ENCODE measurements around the gene ADCY5. TPM values are rescaled to one million over a fixed set of nuclear protein-coding genes. Genes with fewer than 3 reads are reported as not detected.

ADCY5 gene
- total RNA-seq, 2 donors from 2014 or later: 12.9 to 69.6 TPM

GRCh38 chr3:123445702-123446101, 3.2 kb downstream of the ADCY5 start:
- 56% methylated on average over 2 of the region's 2 CpGs for WGBS
- no peaks in the 10 kb centered on the region for H3K4me1 ChIP-seq (replicated peaks)
- no peaks in the 10 kb centered on the region for H3K9me3 ChIP-seq
- peak overlapping the region; percentile 72 to 75 for H3K27ac ChIP-seq
- H3K4me3 ChIP-seq: peak overlapping the region in 1 of 2 donors; percentile 31
- no peak for DNase-seq (ENCODE audit: low spot score)
- H3K27me3 ChIP-seq (replicated peaks; ENCODE audit: insufficient read depth): no peaks in the 10 kb centered on the region
- intact Hi-C loops (cut with DNase I): loop anchor here (5.0 kb wide), 3 partner anchors 33 to 113 kb away; no protein-coding TSS in a partner anchor
- TF ChIP-seq POLR2A (IDR thresholded peaks at IDR 0.05): no peak
- no peak for TF ChIP-seq POLR2AphosphoS5 (IDR thresholded peaks at IDR 0.05)
- TF ChIP-seq, protein P1, sequence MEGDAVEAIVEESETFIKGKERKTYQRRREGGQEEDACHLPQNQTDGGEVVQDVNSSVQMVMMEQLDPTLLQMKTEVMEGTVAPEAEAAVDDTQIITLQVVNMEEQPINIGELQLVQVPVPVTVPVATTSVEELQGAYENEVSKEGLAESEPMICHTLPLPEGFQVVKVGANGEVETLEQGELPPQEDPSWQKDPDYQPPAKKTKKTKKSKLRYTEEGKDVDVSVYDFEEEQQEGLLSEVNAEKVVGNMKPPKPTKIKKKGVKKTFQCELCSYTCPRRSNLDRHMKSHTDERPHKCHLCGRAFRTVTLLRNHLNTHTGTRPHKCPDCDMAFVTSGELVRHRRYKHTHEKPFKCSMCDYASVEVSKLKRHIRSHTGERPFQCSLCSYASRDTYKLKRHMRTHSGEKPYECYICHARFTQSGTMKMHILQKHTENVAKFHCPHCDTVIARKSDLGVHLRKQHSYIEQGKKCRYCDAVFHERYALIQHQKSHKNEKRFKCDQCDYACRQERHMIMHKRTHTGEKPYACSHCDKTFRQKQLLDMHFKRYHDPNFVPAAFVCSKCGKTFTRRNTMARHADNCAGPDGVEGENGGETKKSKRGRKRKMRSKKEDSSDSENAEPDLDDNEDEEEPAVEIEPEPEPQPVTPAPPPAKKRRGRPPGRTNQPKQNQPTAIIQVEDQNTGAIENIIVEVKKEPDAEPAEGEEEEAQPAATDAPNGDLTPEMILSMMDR (IDR thresholded peaks at IDR 0.05): no peak
- H3K36me3 ChIP-seq: no peaks in the 10 kb centered on the region

DNA sequence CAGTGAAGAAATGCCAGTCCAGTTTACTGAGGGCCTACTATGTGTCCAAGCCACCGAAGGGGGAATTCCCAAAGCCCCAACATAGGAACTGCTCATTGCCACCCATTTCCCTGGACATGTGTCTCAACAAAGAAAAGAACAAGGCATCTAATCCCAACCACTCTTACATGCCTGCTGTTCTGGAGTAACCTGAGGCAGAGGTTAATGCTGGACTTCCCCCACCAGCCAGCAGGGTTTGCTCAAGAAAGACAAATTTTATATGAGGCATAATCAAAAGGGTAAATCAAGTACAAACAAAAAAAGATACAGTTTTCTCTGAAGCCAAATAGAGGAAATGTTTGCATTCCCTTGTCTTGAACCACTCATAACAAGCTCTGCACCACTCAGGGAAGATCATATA, 4.1 kb downstream of the ADCY5 start:
- 50% methylated on average over 1 of the region's 1 CpG for WGBS
- Histone ChIP-seq H3K4me3 (no peak overlapping the region), H3K36me3 (no peaks in the 10 kb centered on the region)

DNA sequence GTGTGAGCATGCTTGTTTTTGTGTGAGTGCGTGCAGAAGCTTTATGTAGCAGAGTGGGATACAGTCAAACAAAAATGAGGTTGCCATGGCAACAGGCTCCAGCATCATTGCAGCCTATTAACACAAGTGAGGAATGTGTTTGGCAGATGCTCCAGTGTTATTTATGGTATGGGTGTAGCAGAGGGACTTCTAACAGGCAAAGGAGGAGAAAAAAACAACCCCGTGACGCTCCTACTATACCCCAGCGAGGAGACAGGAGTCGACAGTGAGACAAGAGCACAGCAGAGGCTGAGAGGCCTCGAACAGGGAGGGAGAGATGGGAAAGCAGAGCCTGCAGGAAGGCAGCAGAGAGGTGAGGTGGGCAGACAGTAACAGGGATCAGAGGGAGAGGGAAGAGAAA, 4.9 kb downstream of the ADCY5 start:
- no peak for DNase-seq (ENCODE audit: low spot score)
- Histone ChIP-seq H3K27me3 (replicated peaks; ENCODE audit: insufficient read depth) (no peaks in the 10 kb centered on the region), H3K4me3 (no peak overlapping the region), H3K9me3 (no peaks in the 10 kb centered on the region), H3K36me3 (no peaks in the 10 kb centered on the region), H3K4me1 (replicated peaks) (no peaks in the 10 kb centered on the region), H3K27ac (peak overlapping the region; percentile 39 to 75)
- intact Hi-C loops (cut with DNase I): no loop called here
- TF ChIP-seq POLR2AphosphoS5 (IDR thresholded peaks at IDR 0.05): no peak
- TF ChIP-seq POLR2A (IDR thresholded peaks at IDR 0.05): no peak
- TF ChIP-seq, protein P1 (IDR thresholded peaks at IDR 0.05): no peak
- 33% methylated on average over 6 of the region's 6 CpGs for WGBS

More for the DNA sequence above, 4.1 kb downstream of the ADCY5 start:
- H3K27ac ChIP-seq: peak overlapping the region; percentile 72 to 75
- TF ChIP-seq POLR2AphosphoS5 (IDR thresholded peaks at IDR 0.05): no peak
- TF ChIP-seq, protein P1 (IDR thresholded peaks at IDR 0.05): peak in 1 of 4 experiments; percentile 8
- TF ChIP-seq POLR2A (IDR thresholded peaks at IDR 0.05): no peak
- DNase-seq (ENCODE audit: low spot score): no peak
- H3K9me3 ChIP-seq: no peaks in the 10 kb centered on the region
- intact Hi-C loops (cut with DNase I): loop anchor here (5.0 kb wide), 3 partner anchors 32 to 112 kb away; no protein-coding TSS in a partner anchor
- no peaks in the 10 kb centered on the region for H3K27me3 ChIP-seq (replicated peaks; ENCODE audit: insufficient read depth)
- H3K4me1 ChIP-seq (replicated peaks): no peaks in the 10 kb centered on the region

- intact Hi-C loops (cut with DNase I): no loop called here
- TF ChIP-seq POLR2A (IDR thresholded peaks at IDR 0.05) (no peak), POLR2AphosphoS5 (IDR thresholded peaks at IDR 0.05) (no peak)
- TF ChIP-seq, protein P1 (IDR thresholded peaks at IDR 0.05): no peak
- H3K27me3 ChIP-seq (replicated peaks; ENCODE audit: insufficient read depth): no peaks in the 10 kb centered on the region
Measured at GRCh38 chr3:123442908-123443307, 6.0 kb downstream of the ADCY5 start.

DNA sequence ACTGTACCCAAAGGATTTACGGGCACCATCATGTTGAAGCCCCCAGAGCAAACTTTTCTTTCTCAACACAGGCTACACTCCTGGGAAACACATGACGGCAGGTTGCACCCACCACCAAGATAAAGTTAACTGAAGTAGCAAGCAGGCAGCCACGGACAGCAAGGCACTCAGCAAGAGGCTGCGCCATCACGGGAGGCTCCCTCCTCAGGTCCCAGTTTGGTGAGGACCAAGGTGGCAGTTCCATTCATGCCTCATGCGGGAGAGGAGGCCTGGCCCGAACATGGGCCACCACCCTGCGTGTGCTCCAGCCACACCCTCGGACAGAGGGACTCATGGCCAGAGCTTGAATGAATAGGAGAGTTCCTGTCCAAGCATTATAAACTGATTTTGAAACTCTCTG, 6.8 kb downstream of the ADCY5 start:
- 80% methylated on average over 9 of the region's 9 CpGs for WGBS
- intact Hi-C loops (cut with DNase I): no loop called here
- DNase-seq (ENCODE audit: low spot score): no peak
- no peak overlapping the region for H3K4me3 ChIP-seq
- no peaks in the 10 kb centered on the region for H3K4me1 ChIP-seq (replicated peaks)
- H3K27me3 ChIP-seq (replicated peaks; ENCODE audit: insufficient read depth): no peaks in the 10 kb centered on the region
- H3K36me3 ChIP-seq: no peaks in the 10 kb centered on the region
- no peaks in the 10 kb centered on the region for H3K9me3 ChIP-seq
- no peak overlapping the region for H3K27ac ChIP-seq
- TF ChIP-seq POLR2A (IDR thresholded peaks at IDR 0.05) (no peak), POLR2AphosphoS5 (IDR thresholded peaks at IDR 0.05) (no peak)
- TF ChIP-seq, protein P1 (IDR thresholded peaks at IDR 0.05): no peak

More at GRCh38 chr3:123442908-123443307, 6.0 kb downstream of the ADCY5 start:
- Histone ChIP-seq H3K36me3 (no peaks in the 10 kb centered on the region), H3K9me3 (no peaks in the 10 kb centered on the region), H3K4me3 (no peak overlapping the region), H3K27ac (no peak overlapping the region), H3K4me1 (replicated peaks) (no peaks in the 10 kb centered on the region)
- DNase-seq (ENCODE audit: low spot score): no peak
- WGBS: 74% methylated on average over 7 of the region's 7 CpGs

Data from prostate gland (tissue), 2 donors.